Fibroblast of skin of abdomen (primary cell): ENCODE measurements around the gene RABEP1.
"Not testable (repeated sequence)": the region's sequence is repeated elsewhere in the genome, so short reads cannot be mapped to it uniquely, and the experiment has no call there.

Experiments
- DNase-seq: peaks from one replicate; pipeline ENCODE4 v3.0.0-alpha.2; 2013

Gene RABEP1

DNA sequence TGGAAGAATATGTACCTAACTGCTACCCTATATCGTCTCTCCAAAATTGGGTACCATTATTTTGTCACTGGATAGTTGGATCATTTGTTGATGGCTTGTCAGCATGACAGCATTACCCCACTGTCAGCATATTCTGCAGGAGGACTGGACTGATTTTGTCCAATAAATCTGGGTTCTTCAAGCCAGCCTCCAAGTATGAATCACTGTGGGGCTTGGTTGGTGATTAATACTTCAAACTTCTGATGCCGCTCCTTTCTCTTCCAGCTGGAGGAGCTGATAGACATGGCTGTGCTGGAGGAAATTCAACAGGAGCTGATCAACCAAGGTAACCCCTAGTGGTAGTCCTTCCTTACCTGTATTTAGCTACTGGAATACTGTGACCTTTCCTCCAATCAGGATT is 140.4 kb downstream of the RABEP1 start:
- DNase-seq = peak; percentile 74

DNA sequence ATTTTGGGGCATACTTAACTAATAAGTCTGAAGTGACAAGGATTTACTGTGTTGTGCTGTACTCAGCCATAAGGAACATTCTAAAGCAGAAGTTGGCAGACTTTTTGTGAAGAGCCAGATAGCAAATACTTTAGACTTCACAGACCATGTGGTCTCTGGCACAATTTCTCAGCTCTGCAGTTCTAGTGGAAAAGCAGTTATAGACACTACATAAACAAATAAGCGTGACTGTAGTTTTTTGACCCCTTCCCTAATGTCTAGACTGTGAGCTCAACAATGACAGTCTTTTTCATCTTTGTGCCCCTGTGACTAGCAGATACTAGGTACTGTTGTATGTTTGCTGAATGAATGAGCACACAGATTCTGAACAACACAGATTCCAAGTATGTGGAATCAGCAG is 142.8 kb downstream of the RABEP1 start:
- no peak for DNase-seq

DNA sequence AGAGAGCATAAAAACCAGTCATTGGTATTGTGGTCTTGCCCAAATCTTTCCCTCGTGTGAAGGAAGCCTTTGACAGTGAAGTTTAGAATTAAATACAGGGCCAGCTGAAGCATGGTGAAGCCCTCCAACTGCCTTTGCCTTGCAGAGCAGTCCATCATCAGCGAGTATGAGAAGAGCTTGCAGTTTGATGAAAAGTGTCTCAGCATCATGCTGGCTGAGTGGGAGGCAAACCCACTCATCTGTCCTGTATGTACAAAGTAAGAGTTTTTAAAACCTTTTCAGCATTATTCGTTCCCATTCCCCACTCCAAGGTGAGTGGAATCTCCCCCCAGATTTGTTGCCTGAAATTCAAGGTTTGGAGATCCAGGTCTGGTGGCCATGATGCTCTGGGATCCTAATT is 143.7 kb downstream of the RABEP1 start:
- DNase-seq = no peak

DNA sequence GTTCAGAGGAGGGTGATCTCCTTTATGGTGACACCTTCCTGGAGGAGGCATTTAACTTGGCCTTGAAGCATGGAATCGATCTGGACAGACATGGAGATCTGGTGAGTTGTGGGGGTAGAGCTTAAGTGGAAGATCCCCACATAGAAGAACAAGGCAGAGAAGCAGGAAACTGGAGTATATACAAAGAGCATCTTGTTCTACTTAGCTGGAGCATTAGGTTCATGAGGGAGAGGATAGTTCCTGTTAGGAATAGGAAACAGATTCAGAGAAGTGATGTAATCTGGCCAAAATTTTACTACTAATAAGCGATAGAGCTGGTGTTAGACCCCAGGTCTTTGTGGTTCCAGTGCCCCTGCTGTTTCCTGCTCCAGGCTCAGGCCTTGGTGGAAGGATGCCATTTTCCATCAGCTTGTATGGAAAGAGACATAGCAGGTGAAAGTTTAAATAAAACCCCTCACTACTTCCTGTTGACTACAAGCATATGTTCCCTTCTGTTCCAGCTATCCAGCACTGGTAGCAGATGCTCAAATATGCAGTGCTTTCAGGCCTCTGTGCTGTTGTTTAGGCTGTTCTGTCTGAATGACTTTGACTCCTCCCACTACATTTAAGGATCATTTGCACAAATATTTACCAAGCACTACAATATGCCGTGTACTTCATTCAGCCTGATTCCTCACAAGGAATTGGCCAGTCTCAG is 147.3 kb downstream of the RABEP1 start:
- DNase-seq = no peak

DNA sequence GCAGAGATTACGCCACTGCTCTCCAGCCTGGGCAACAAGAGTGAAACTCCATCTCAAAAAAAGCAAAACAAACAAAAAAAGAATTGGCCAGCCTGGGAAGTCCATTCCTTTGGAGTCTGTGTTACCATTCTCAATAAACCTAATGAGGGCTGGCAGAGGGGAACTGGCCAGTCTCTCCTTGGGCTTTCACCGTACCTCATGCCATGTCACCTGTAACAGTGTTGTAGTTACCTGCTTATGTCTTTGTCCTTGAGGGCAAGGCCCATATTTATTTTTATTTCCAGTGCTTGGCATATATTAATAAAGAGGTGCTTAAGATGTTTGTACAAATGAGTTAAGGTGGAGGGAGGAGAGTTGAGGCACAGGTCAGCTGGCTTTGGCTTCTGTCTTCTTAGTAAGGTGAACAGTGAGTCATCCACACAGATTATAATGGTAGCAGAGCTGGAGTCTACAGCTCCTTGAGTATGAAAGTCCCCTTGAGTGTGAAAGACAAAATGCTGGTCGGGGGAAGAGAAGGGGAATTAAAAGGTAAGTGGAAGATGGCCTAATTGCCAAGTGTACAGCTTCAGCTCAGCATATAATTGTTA is 148.4 kb downstream of the RABEP1 start:
- no peak for DNase-seq

DNA sequence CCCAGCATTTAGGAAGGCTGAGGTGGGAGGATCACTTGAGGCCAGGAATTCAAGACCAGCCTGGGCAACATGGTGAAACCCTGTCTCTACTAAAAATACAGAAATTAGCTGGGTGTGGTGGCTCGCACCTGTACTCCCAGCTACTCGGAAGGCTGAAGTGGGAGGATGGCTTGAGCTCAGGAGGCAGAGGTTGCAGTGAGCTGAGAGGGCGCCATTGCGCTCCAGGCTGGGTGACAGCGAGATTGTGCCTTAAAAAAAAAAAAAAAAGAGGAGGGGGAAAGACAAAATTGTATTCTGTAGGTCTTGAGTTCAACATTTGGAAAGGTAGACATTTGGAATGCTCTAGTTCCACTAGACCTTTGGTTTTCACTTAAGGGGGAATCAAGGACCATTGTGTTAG is 149.2 kb downstream of the RABEP1 start:
- DNase-seq = not testable (repeated sequence)

DNA sequence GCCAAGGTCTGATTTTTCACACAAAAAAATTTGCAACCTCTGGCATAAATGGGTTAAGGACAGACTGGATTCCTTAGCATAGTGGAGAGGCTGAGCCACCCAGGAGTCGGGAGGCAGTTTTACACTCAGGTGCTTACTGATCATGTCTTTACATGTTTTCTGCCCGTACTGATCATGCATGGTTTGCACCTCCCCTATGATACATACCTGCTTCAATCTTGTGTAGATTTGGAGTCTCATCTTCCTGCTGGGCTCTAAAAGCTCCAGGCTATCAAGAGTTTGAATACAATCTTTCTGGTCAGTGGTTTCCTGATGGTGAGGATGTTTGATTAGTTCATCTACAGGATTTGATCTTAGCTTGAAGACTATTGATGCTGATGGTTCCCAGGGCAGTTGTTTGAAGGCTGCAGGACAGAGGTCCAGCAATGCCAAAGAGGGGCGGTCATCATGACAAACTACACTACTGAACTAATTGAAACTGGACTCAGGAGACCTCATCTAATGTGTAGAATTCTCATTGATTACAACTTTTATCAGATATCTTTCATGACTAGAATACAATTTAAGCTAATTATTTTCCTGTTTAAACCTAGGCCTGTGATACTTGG is 150.0 kb downstream of the RABEP1 start:
- no peak for DNase-seq

DNA sequence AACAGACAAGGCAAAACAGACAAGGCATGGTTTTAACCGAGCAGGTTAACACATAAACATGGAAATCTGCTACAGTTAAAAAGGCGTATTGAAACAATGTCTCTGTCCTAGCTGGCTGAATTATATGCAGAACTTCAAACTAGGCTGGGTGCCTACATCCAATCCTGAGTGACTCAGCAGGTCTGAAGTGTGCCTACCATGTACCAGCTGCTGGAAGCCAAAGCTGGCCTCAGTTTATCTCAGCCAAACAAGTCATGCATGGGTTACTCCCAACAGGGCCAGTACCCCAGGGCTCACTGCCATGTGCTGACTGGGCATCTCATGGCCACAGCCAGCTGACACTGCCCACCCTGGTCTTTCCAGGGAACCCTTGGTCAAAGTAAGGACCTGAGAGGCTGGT is 152.9 kb downstream of the RABEP1 start:
- DNase-seq = no peak
